Psoas muscle (tissue), 8 donors: ENCODE results near the gene CHST11. TPM values are rescaled to one million over a fixed set of nuclear protein-coding genes. Genes with fewer than 3 reads are reported as not detected.

ENCODE experiments used
- ATAC-seq, 4 donors: fragments of 200-7000 bp; cut with Tn5 transposase; one replicate each; pipeline ENCODE4 v1.9.1; 2020; ENCODE audit warnings: moderate library complexity in 3 of 4, mild to moderate bottlenecking in 2 of 4
- DNase-seq, 2 donors: peaks; one replicate each; pipeline ENCODE4 v3.0.0-alpha.2; 2020
- H3K27ac ChIP-seq: fragments of 200-600 bp; one replicate; pipeline ENCODE4 v1.8.0; 2022
- H3K27me3 ChIP-seq, 3 donors: fragments of 200-600 bp in 1 of 3; one replicate each; pipeline versions ENCODE4 v1.6.1 to v1.8.0; 2013 to 2022; ENCODE audit warnings: low read length in 2 of 3, mild to moderate bottlenecking in 2 of 3, moderate library complexity in 1 of 3; ENCODE audit not compliant: insufficient read depth in 3 of 3
- H3K36me3 ChIP-seq, 2 donors: fragments of 200-600 bp in 1 of 2; one replicate each; pipeline versions ENCODE4 v1.6.1 to v1.8.0; 2013 to 2022; ENCODE audit warnings: low read depth in 1 of 2, mild to moderate bottlenecking in 1 of 2, moderate library complexity in 1 of 2; ENCODE audit not compliant: insufficient read depth in 1 of 2
- H3K4me1 ChIP-seq: fragments of 200-600 bp; one replicate; pipeline ENCODE4 v1.8.0; 2022
- H3K4me3 ChIP-seq: fragments of 200-600 bp; one replicate; pipeline ENCODE4 v1.8.0; 2022; ENCODE audit warnings: mild to moderate bottlenecking
- H3K9me3 ChIP-seq: fragments of 200-600 bp; one replicate; pipeline ENCODE4 v1.8.0; 2022
- CTCF ChIP-seq: fragments of 200-600 bp; IDR thresholded peaks from one replicate; pipeline ENCODE4 v1.8.0; 2022; ENCODE audit warnings: antibody characterized with exemption
- WGBS, 3 donors: extraction: QIAGEN DNeasy Blood & Tissue Kit; methylation state at CpG; one replicate each; pipeline versions ENCODE4 v1.1.6 to v1.1.7; 2013; 5-methylcytosine and 5-hydroxymethylcytosine counted together
- intact Hi-C, 2 donors: fragments of 100-400 bp; cut with DNase I; formaldehyde crosslinking; loops; one replicate each; pipeline versions ENCODE4 v1.11.0 to v1.14.2; 2022
- polyA plus RNA-seq, 3 donors: library from polyadenylated mRNA; stranded (reverse); fragments of 200-250 nt; gene quantifications; one replicate each; pipeline ENCODE4 v1.2.3, GENCODE V29; 2013
- total RNA-seq, 4 donors: library from RNA; stranded (reverse); fragmentation: NEBNext Ultra II Directional in 2 of 4; extraction: Animal tissue kit (Norgen Biotek cat#: 25700) in 2 of 4; gene quantifications; one replicate each; pipeline versions ENCODE4 v1.2.1 to v1.2.4, GENCODE V29; 2021 to 2023
- donor health status: healthy with polysubstance abuse.
- donor health status: DM: no; HTN: no; CAD: no; lungs with moderate emphysema.
- donor health status: Bipolar disorder and iron deficiency.
- donor health status: healthy.
- donor health status: DM: yes; HTN: yes; CAD: no.
- donor health status: DM: no; HTN: no; CAD: no.
- donor health status: DM: no; HTN: no; CAD: no.
- donor health status: DM: yes; HTN: yes; CAD: no.

The CHST11 gene
- total and polyA plus RNA-seq, 7 donors: 0.52 to 1.6 (median 1.0) TPM

- no peak for TF ChIP-seq CTCF
- Histone ChIP-seq H3K36me3 (no peaks in the 10 kb centered on the region), H3K27me3 (no peaks in the 10 kb centered on the region), H3K9me3 (no peaks in the 10 kb centered on the region), H3K4me1 (peaks cover 5% of the 10 kb centered on the region), H3K4me3 (no peak overlapping the region), H3K27ac (no peak overlapping the region)
- DNase-seq (no peak), ATAC-seq (no peak)
- intact Hi-C loops: no loop called here
- WGBS, 3 donors: 83 to 87% (median 86%) methylated on average over 4 of the region's 4 CpGs
Observed at GRCh38 chr12:104600036-104600712, 143.4 kb downstream of the CHST11 start.

- Histone ChIP-seq H3K27me3 (no peaks in the 10 kb centered on the region), H3K4me1 (peaks cover 6% of the 10 kb centered on the region), H3K4me3 (no peak overlapping the region), H3K9me3 (no peaks in the 10 kb centered on the region), H3K27ac (no peak overlapping the region), H3K36me3 (no peaks in the 10 kb centered on the region)
- DNase-seq (no peak), ATAC-seq (no peak)
- no peak for TF ChIP-seq CTCF
- 91 to 92% (median 92%) methylated on average over 6 of the region's 6 CpGs for WGBS, 3 donors
- intact Hi-C loops: no loop called here
Observed at GRCh38 chr12:104600790-104601739, 144.3 kb downstream of the CHST11 start.

- no peak for DNase-seq
- Histone ChIP-seq H3K27ac (no peak overlapping the region), H3K36me3 (no peaks in the 10 kb centered on the region), H3K27me3 (no peaks in the 10 kb centered on the region), H3K4me3 (no peak overlapping the region), H3K9me3 (no peaks in the 10 kb centered on the region), H3K4me1 (peaks cover 6% of the 10 kb centered on the region)
- intact Hi-C loops: no loop called here
- ATAC-seq: no peak
- no peak for TF ChIP-seq CTCF
- 94 to 98% (median 97%) methylated on average over 6 of the region's 6 CpGs for WGBS, 3 donors
Observed at GRCh38 chr12:104602406-104602805, 145.7 kb downstream of the CHST11 start.

GRCh38 chr12:104602896-104603295 lies 146.1 kb downstream of the CHST11 start:
- intact Hi-C loops: no loop called here
- Histone ChIP-seq H3K36me3 (no peaks in the 10 kb centered on the region), H3K4me3 (no peak overlapping the region), H3K27me3 (no peaks in the 10 kb centered on the region), H3K9me3 (no peaks in the 10 kb centered on the region), H3K4me1 (peaks cover 6% of the 10 kb centered on the region), H3K27ac (no peak overlapping the region)
- DNase-seq: no peak
- TF ChIP-seq CTCF: no peak
- 80 to 86% (median 80%) methylated on average over 2 of the region's 2 CpGs for WGBS, 3 donors
- ATAC-seq: no peak
